Measurements from ENCODE around the gene CCDC142. TPM values are rescaled to one million over a fixed set of nuclear protein-coding genes. Genes with fewer than 3 reads are reported as not detected.
A peak's percentile ranks its signal among the peaks of the same experiment; 100 is the strongest.

CCDC142 gene
- polyA plus RNA-seq, 1 donor (not counting 4 experiments of a cell fraction or from before 2014, with no cell fraction given), result 4.7 TPM

DNA sequence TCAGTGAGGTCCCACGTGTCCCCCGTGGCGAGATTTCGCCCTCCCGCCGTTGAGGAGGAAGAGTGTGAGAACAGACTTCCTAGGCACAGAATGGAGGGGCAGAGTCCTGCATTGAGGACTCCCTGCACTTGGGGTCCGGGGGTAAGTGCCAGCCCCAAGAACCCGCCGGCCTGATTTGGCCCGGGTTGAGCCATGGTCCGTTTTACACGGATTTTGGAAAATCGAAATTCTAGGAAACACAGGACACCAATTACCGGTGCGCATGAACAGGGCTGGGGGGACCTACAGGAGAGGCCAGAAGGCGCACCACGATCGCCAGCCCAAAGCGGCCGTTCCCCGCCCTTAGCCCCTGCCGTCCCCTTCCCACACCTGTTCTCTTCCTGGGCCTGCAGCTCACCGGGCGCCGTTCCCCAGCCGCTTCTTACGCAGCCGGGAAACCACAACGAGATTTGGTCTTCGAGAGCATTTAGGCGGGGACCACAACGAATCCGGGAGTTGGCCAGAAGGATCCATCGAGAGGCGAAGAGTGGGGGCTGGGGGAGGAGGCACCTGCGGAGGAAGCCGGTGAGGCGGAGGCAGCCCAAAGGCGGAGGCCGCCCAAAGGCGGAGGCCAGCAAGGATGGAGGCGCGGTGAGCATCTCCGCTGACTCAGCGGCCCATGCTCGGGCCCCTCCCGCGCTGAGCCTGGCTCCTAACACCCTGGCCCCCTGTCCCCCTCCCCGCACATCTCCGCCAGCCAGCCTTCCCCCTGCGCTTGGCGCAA, 31.0 kb upstream of the CCDC142 start:
- Histone ChIP-seq H3K9me3 (ENCODE audit: control insufficient read depth, low read depth, low read length) (no peaks in the 10 kb centered on the region), H3K36me3 (ENCODE audit: control insufficient read depth in 2 of 2, extremely low read depth in 1 of 2, insufficient read depth in 2 of 2, low read length in 2 of 2) (no peaks in the 10 kb centered on the region), H3K27me3 (ENCODE audit: control insufficient read depth, extremely low read depth, insufficient read depth, low read length) (peaks cover 60% of the 10 kb centered on the region), H2AFZ (ENCODE audit: control insufficient read depth, low read length) (no peak overlapping the region), H4K20me1 (ENCODE audit: control insufficient read depth, extremely low read depth, insufficient read depth, low read length) (no peaks in the 10 kb centered on the region), H3K4me1 (ENCODE audit: control insufficient read depth, extremely low read depth, insufficient read depth, low read length) (peaks cover 6% of the 10 kb centered on the region), H3K27ac (ENCODE audit: control insufficient read depth, insufficient read depth, low read length) (no peak overlapping the region), H3K4me3 (ENCODE audit: control insufficient read depth in 2 of 3, extremely low read depth in 1 of 3, insufficient read depth in 2 of 3, low read depth in 1 of 3, low read length in 3 of 3) (no peak overlapping the region), H3K79me2 (ENCODE audit: control insufficient read depth, insufficient read depth, low read length) (no peaks in the 10 kb centered on the region), H3K9ac (ENCODE audit: control insufficient read depth, extremely low read depth, insufficient read depth, low read length) (no peak overlapping the region), H3K4me2 (ENCODE audit: control insufficient read depth, extremely low read depth, insufficient read depth, low read depth, low read length) (no peak overlapping the region), H3K9me1 (ENCODE audit: control insufficient read depth, extremely low read depth, insufficient read depth, low read length) (no peaks in the 10 kb centered on the region)
- FAIRE-seq (no peak), DNase-seq (ENCODE audit: low read depth, low spot score) (no peak)
- dilution Hi-C loops (cut with MboI; ENCODE audit: extremely low pct_ligation_motif_present, low sequenced_read_pairs), result no loop called here
- TF ChIP-seq, protein P1, sequence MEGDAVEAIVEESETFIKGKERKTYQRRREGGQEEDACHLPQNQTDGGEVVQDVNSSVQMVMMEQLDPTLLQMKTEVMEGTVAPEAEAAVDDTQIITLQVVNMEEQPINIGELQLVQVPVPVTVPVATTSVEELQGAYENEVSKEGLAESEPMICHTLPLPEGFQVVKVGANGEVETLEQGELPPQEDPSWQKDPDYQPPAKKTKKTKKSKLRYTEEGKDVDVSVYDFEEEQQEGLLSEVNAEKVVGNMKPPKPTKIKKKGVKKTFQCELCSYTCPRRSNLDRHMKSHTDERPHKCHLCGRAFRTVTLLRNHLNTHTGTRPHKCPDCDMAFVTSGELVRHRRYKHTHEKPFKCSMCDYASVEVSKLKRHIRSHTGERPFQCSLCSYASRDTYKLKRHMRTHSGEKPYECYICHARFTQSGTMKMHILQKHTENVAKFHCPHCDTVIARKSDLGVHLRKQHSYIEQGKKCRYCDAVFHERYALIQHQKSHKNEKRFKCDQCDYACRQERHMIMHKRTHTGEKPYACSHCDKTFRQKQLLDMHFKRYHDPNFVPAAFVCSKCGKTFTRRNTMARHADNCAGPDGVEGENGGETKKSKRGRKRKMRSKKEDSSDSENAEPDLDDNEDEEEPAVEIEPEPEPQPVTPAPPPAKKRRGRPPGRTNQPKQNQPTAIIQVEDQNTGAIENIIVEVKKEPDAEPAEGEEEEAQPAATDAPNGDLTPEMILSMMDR (optimal IDR thresholded peaks at IDR 0.05 in 1 of 3, IDR thresholded peaks at IDR 0.05 in 1 of 3, conservative IDR thresholded peaks at IDR 0.05 in 1 of 3; ENCODE audit: extremely low read depth in 1 of 3, insufficient read depth in 2 of 3, low read length in 3 of 3), result no peak
- TF ChIP-seq EZH2 (IDR thresholded peaks at IDR 0.05; ENCODE audit: low read length), result peak; percentile 91

DNA sequence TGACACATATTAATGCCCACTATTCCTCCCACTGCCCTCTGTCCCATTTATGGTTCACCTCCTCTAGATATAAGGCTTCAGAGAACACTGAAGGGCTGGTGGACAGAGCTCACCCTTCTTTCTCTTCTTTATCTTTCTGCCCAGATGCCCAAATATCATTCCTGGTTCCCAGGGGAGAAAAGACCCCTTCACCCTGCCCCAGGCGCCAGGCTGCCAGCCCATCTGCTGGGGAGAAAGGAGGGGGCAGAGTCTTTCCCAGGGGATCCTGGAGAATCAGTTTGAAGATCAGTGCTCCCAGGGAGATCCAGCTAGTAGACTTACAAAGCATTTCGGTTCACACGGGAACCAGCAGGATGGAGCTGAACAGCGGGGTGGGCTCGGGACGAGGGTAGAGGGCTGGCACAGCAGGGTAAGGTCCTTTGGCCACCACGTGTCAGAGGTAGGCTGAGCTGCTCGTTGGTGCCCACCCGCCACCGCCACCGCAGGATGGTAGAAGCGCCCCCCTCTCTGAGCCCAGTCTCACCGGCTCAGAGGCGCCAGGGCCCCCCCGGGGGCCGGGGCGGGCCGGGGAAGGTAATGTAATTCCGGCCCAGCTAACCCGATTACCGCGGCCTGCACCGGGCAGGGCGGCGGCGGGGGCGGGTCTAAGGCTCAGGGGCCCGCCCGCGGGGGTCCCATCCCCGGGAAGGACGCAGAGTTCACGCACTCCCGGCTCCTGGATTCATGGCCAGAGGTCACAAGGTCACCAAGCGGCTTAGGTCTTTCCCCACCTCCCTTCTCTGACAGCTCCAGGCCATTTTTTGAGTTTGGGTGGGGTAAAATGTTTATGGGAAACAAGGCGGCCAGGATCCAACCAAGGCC, 30.2 kb upstream of the CCDC142 start:
- H3K4me3 ChIP-seq (ENCODE audit: control insufficient read depth in 2 of 3, extremely low read depth in 1 of 3, insufficient read depth in 2 of 3, low read depth in 1 of 3, low read length in 3 of 3), result no peak overlapping the region
- H3K9ac ChIP-seq (ENCODE audit: control insufficient read depth, extremely low read depth, insufficient read depth, low read length), result no peak overlapping the region

More for the DNA sequence above, 30.2 kb upstream of the CCDC142 start:
- no peaks in the 10 kb centered on the region for H3K79me2 ChIP-seq (ENCODE audit: control insufficient read depth, insufficient read depth, low read length)
- no peak overlapping the region for H2AFZ ChIP-seq (ENCODE audit: control insufficient read depth, low read length)
- H4K20me1 ChIP-seq (ENCODE audit: control insufficient read depth, extremely low read depth, insufficient read depth, low read length), result no peaks in the 10 kb centered on the region
- no peaks in the 10 kb centered on the region for H3K9me1 ChIP-seq (ENCODE audit: control insufficient read depth, extremely low read depth, insufficient read depth, low read length)
- peaks cover 60% of the 10 kb centered on the region for H3K27me3 ChIP-seq (ENCODE audit: control insufficient read depth, extremely low read depth, insufficient read depth, low read length)
- TF ChIP-seq, protein P1 (optimal IDR thresholded peaks at IDR 0.05 in 1 of 3, IDR thresholded peaks at IDR 0.05 in 1 of 3, conservative IDR thresholded peaks at IDR 0.05 in 1 of 3; ENCODE audit: extremely low read depth in 1 of 3, insufficient read depth in 2 of 3, low read length in 3 of 3), result no peak
- TF ChIP-seq EZH2 (IDR thresholded peaks at IDR 0.05; ENCODE audit: low read length), result no peak
- dilution Hi-C loops (cut with MboI; ENCODE audit: extremely low pct_ligation_motif_present, low sequenced_read_pairs), result no loop called here
- no peak overlapping the region for H3K4me2 ChIP-seq (ENCODE audit: control insufficient read depth, extremely low read depth, insufficient read depth, low read depth, low read length)
- DNase-seq (ENCODE audit: low read depth, low spot score) (no peak), FAIRE-seq (no peak)
- H3K4me1 ChIP-seq (ENCODE audit: control insufficient read depth, extremely low read depth, insufficient read depth, low read length), result peaks cover 11% of the 10 kb centered on the region
- no peak overlapping the region for H3K27ac ChIP-seq (ENCODE audit: control insufficient read depth, insufficient read depth, low read length)
- no peaks in the 10 kb centered on the region for H3K9me3 ChIP-seq (ENCODE audit: control insufficient read depth, low read depth, low read length)
- H3K36me3 ChIP-seq (ENCODE audit: control insufficient read depth in 2 of 2, extremely low read depth in 1 of 2, insufficient read depth in 2 of 2, low read length in 2 of 2), result no peaks in the 10 kb centered on the region

Data from keratinocyte (primary cell).